Keratinocyte (primary cell): Measurements from ENCODE around the gene SLC16A1. TPM values are rescaled to one million over a fixed set of nuclear protein-coding genes. Genes with fewer than 3 reads are reported as not detected.

Source experiments
- DNase-seq: peaks from one replicate; pipeline ENCODE4 v3.0.0-alpha.2; 2011; ENCODE audit warnings: low read depth, missing footprints, low spot score
- FAIRE-seq: peaks from 2 replicates; lab custom pipeline; 2011; peaks lifted over from hg19 to GRCh38; lab: Jason Lieb, UNC
- H2AFZ ChIP-seq: 2 replicates; pipeline ENCODE4 v1.6.0; 2012; ENCODE audit warnings: low read length, control low read depth, inconsistent platforms; ENCODE audit not compliant: control insufficient read depth
- H3K27ac ChIP-seq: 2 replicates; pipeline ENCODE4 v1.5.1; 2011; ENCODE audit warnings: low read length; ENCODE audit not compliant: control insufficient read depth, insufficient read depth
- H3K27me3 ChIP-seq: 3 replicates; pipeline ENCODE4 v1.6.0; 2011; ENCODE audit warnings: low read length; ENCODE audit not compliant: control insufficient read depth, insufficient read depth; ENCODE audit errors: extremely low read depth
- H3K36me3 ChIP-seq, 2 experiments: 2 replicates in 1 of 2; 3 replicates in 1 of 2; pipeline ENCODE4 v1.5.1; 2011; ENCODE audit warnings: low read length in 2 of 2, mild to moderate bottlenecking in 1 of 2; ENCODE audit not compliant: control insufficient read depth in 2 of 2, insufficient read depth in 2 of 2; ENCODE audit errors: extremely low read depth in 1 of 2
- H3K4me1 ChIP-seq: 3 replicates; pipeline ENCODE4 v1.5.1; 2011; ENCODE audit warnings: low read length; ENCODE audit not compliant: control insufficient read depth, insufficient read depth; ENCODE audit errors: extremely low read depth
- H3K4me2 ChIP-seq: 3 replicates; pipeline ENCODE4 v1.6.0; 2011; ENCODE audit warnings: low read depth, low read length; ENCODE audit not compliant: control insufficient read depth, insufficient read depth; ENCODE audit errors: extremely low read depth
- H3K4me3 ChIP-seq, 3 experiments: fragments of 200-600 bp in 1 of 3; sonication (generic) in 1 of 3; 2 replicates in 2 of 3; 3 replicates in 1 of 3; pipeline ENCODE4 v1.5.1; 2011 to 2016; ENCODE audit warnings: low read length in 3 of 3, mild to moderate bottlenecking in 3 of 3, control low read depth in 2 of 3, inconsistent platforms in 1 of 3, low read depth in 1 of 3, mixed read lengths in 1 of 3, mixed run types in 1 of 3, moderate library complexity in 1 of 3; ENCODE audit not compliant: control insufficient read depth in 2 of 3, insufficient read depth in 2 of 3; ENCODE audit errors: extremely low read depth in 1 of 3
- H3K79me2 ChIP-seq: 2 replicates; pipeline ENCODE4 v1.6.0; 2012; ENCODE audit warnings: low read length; ENCODE audit not compliant: control insufficient read depth, insufficient read depth
- H3K9ac ChIP-seq: 3 replicates; pipeline ENCODE4 v1.6.0; 2011; ENCODE audit warnings: low read length; ENCODE audit not compliant: control insufficient read depth, insufficient read depth; ENCODE audit errors: extremely low read depth
- H3K9me1 ChIP-seq: 3 replicates; pipeline ENCODE4 v1.6.0; 2011; ENCODE audit warnings: low read length; ENCODE audit not compliant: control insufficient read depth, insufficient read depth; ENCODE audit errors: extremely low read depth
- H3K9me3 ChIP-seq: 2 replicates; pipeline ENCODE4 v1.5.1; 2012; ENCODE audit warnings: low read depth, low read length; ENCODE audit not compliant: control insufficient read depth
- H4K20me1 ChIP-seq: 3 replicates; pipeline ENCODE4 v1.6.0; 2011; ENCODE audit warnings: low read length; ENCODE audit not compliant: control insufficient read depth, insufficient read depth; ENCODE audit errors: extremely low read depth
- EZH2 ChIP-seq: IDR thresholded peaks from one replicate; pipeline ENCODE4 v1.6.1; 2012; ENCODE audit warnings: inconsistent platforms, mild to moderate bottlenecking, low read length, moderate library complexity
- dilution Hi-C: fragments of 300-500 bp; cut with MboI; formaldehyde crosslinking; loops from one replicate; pipeline ENCODE4 v1.7.0; 2020; ENCODE audit warnings: low sequenced_read_pairs; ENCODE audit not compliant: extremely low pct_ligation_motif_present
- polyA plus RNA-seq, 5 experiments: library from polyadenylated mRNA; depleted of rRNA in 3 of 5; stranded (reverse) in 3 of 5; stranded (forward) in 1 of 5; unstranded in 1 of 5; fragments of >200 nt; gene quantifications; 1 replicate in 1 of 5; 2 replicates in 3 of 5; 3 replicates in 1 of 5; pipeline versions ENCODE4 v1.2.1 to v1.2.3, GENCODE V29; 2011 to 2012; ENCODE audit warnings: missing spikeins in 2 of 5, low read depth in 1 of 5, low replicate concordance in 1 of 5
- TF ChIP-seq, protein P1 (sequence below), 3 experiments: IDR thresholded peaks in 1 of 3; conservative IDR thresholded peaks in 1 of 3; optimal IDR thresholded peaks in 1 of 3; 2 replicates in 2 of 3; 3 replicates in 1 of 3; pipeline versions ENCODE3 to v1.5.1; 2011; ENCODE audit warnings: low read length in 3 of 3, mild to moderate bottlenecking in 3 of 3, moderate library complexity in 2 of 3, control low read depth in 1 of 3, inconsistent platforms in 1 of 3; ENCODE audit not compliant: insufficient read depth in 2 of 3; ENCODE audit errors: extremely low read depth in 1 of 3

The SLC16A1 gene
- polyA plus RNA-seq, 1 donor (not counting 4 experiments of a cell fraction or from before 2014, with no cell fraction given): 242 TPM

DNA sequence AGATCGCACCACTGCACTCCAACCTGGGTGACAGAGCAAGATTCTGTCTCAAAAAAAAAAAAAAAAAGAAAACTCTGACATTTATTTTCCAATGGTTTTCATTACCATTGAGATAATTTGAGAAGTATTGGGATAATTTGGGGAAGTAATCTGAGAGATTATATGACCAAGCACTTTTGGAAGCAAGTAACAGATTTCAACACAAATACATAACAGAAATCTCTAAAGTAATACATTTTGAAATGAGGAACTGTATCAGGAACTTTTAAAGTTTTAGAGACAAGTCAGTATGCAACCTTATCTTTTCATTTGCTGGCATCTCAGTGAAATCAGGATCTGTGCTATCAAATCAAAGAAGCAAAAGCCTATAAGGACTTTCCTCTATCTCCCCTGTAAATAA is 25.4 kb upstream of the SLC16A1 start:
- Histone ChIP-seq H2AFZ (no peak overlapping the region), H3K9ac (no peak overlapping the region), H3K4me2 (no peak overlapping the region), H3K36me3 (peaks cover 0 to 3% of the 10 kb centered on the region in 2 experiments), H3K79me2 (no peaks in the 10 kb centered on the region), H3K9me1 (no peaks in the 10 kb centered on the region), H3K4me1 (no peaks in the 10 kb centered on the region), H3K27ac (no peak overlapping the region), H4K20me1 (peaks cover 7% of the 10 kb centered on the region), H3K9me3 (no peaks in the 10 kb centered on the region), H3K4me3 (no peak overlapping the region), H3K27me3 (no peaks in the 10 kb centered on the region)
- no peak for DNase-seq
- FAIRE-seq: no peak
- no peak for TF ChIP-seq EZH2
- TF ChIP-seq, protein P1, sequence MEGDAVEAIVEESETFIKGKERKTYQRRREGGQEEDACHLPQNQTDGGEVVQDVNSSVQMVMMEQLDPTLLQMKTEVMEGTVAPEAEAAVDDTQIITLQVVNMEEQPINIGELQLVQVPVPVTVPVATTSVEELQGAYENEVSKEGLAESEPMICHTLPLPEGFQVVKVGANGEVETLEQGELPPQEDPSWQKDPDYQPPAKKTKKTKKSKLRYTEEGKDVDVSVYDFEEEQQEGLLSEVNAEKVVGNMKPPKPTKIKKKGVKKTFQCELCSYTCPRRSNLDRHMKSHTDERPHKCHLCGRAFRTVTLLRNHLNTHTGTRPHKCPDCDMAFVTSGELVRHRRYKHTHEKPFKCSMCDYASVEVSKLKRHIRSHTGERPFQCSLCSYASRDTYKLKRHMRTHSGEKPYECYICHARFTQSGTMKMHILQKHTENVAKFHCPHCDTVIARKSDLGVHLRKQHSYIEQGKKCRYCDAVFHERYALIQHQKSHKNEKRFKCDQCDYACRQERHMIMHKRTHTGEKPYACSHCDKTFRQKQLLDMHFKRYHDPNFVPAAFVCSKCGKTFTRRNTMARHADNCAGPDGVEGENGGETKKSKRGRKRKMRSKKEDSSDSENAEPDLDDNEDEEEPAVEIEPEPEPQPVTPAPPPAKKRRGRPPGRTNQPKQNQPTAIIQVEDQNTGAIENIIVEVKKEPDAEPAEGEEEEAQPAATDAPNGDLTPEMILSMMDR (optimal IDR thresholded peaks at IDR 0.05 in 1 of 3, IDR thresholded peaks at IDR 0.05 in 1 of 3, conservative IDR thresholded peaks at IDR 0.05 in 1 of 3; ENCODE audit: extremely low read depth in 1 of 3, insufficient read depth in 2 of 3, low read length in 3 of 3): no peak
- dilution Hi-C loops: no loop called here

DNA sequence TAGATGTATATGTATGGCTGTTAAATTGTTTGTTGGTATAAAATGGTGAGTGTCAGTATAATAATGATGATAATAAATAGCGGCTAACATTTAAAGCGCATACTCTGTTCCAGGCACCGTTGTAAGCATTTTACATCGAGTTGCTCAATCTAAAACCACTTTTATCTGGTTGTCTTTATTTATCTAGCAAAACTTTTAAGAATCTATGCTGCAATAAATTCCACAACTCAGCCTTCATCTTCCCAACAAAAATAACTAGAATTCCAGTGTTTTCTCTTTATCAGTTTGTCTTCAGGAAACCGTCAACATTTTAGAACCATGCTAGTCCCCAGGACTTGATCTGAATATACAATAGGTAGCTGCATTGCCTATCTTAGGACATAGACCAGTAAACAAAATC is 19.3 kb upstream of the SLC16A1 start:
- Histone ChIP-seq H3K9ac (no peak overlapping the region), H3K4me1 (no peaks in the 10 kb centered on the region), H3K4me2 (no peak overlapping the region), H3K9me1 (no peaks in the 10 kb centered on the region), H3K27me3 (no peaks in the 10 kb centered on the region), H3K36me3 (no peaks in the 10 kb centered on the region), H3K9me3 (no peaks in the 10 kb centered on the region), H2AFZ (no peak overlapping the region), H3K79me2 (no peaks in the 10 kb centered on the region), H4K20me1 (no peaks in the 10 kb centered on the region), H3K27ac (no peak overlapping the region), H3K4me3 (no peak overlapping the region)
- DNase-seq: no peak
- FAIRE-seq: no peak
- TF ChIP-seq, protein P1 (optimal IDR thresholded peaks at IDR 0.05 in 1 of 3, IDR thresholded peaks at IDR 0.05 in 1 of 3, conservative IDR thresholded peaks at IDR 0.05 in 1 of 3; ENCODE audit: extremely low read depth in 1 of 3, insufficient read depth in 2 of 3, low read length in 3 of 3): no peak
- no peak for TF ChIP-seq EZH2
- dilution Hi-C loops: no loop called here
